Measurements from ENCODE around the gene SDK1.

SDK1 gene

GRCh38 chr7:3964980-3965606, 664.0 kb downstream of the SDK1 start:
- ATAC-seq: no peak

GRCh38 chr7:3965794-3966395, 664.8 kb downstream of the SDK1 start:
- ATAC-seq: no peak

DNA sequence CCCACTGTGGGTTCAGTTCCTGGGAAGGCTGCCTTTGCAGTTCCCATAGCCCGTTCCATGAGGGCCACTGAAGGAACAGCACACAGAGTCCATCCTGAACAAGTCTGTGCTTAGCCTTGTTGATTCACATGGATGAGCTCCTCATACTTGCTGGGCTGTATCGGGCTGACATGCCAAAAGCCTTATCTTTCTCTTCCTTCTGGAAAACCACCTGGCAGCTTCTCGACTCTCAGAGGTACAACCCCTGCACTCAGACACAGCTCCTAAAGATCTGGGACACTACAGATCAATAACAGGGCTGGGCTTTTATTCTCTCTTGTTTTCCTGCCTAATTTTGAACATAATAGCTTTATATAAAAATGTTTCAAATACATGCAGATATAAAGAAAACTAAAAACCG, 667.2 kb downstream of the SDK1 start:
- ATAC-seq: no peak

DNA sequence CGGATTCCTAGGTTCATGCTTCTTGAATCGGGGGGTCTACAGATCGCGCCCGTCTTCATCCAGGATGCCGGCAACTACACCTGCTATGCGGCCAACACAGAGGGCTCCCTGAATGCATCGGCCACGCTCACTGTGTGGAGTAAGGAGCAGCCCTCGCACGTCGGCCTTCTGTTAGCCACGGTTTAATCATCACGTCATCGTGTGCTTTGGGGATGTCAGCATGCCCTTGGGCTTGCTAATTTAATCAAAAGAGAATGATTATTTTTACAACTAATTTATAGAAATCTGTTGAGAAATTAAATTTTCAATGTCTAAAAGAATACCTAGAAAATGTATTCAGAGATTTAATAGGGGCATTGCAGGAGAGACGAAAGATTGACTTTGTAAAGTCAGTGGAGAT, 668.2 kb downstream of the SDK1 start:
- ATAC-seq: no peak

DNA sequence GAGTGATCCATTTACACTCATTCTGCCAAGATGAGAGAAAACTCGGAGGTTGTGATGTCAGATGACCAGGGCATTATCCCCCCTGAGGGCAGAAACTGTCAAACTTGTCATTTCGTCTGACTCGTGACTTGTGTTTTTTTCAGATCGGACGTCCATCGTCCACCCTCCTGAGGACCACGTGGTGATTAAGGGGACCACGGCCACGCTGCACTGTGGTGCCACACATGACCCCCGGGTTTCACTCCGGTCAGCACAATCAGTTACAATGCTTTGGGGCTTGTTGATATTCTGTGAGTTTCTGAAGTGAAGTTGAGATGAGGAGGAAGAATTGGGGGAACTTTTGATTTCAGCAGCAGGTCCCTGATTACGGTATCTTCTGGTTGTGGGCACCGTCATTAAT, 670.3 kb downstream of the SDK1 start:
- no peak for ATAC-seq

- no peak for ATAC-seq
Observed at GRCh38 chr7:3973264-3973663, 672.2 kb downstream of the SDK1 start.

GRCh38 chr7:3974329-3974728, 673.3 kb downstream of the SDK1 start:
- ATAC-seq: no peak

- ATAC-seq: no peak
Observed at GRCh38 chr7:3975371-3975770, 674.3 kb downstream of the SDK1 start.

GRCh38 chr7:3977391-3977790, 676.3 kb downstream of the SDK1 start:
- no peak for ATAC-seq

GRCh38 chr7:3978839-3979238, 677.8 kb downstream of the SDK1 start:
- no peak for ATAC-seq

- ATAC-seq: no peak
Observed at GRCh38 chr7:3979611-3980299, 678.7 kb downstream of the SDK1 start.

GRCh38 chr7:3980300-3980643, 679.2 kb downstream of the SDK1 start:
- no peak for ATAC-seq

DNA sequence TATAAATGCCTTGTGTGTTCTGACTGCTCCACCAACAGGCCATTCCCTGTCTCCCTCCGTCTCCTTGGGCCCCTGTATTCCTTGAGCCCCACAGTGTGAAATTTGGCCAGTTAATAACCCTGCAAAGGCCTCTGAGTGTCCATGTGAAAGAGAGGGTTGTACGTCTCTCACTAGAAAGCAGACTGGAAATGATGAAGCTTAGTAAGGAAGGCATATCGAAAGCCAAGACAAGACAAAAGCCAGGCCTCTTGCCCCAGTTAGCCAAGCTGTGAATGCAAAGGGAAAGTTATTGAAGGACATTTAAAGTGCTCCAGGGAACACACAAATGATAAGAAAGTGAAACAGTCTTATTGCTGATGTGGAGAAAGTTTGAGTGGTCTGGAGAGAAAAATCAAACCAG, 680.2 kb downstream of the SDK1 start:
- ATAC-seq: no peak

GRCh38 chr7:3984456-3984855, 683.4 kb downstream of the SDK1 start:
- no peak for ATAC-seq

GRCh38 chr7:3986927-3987326, 685.9 kb downstream of the SDK1 start:
- ATAC-seq: no peak

GRCh38 chr7:3987426-3987927, 686.4 kb downstream of the SDK1 start:
- ATAC-seq: no peak

GRCh38 chr7:3989723-3990122, 688.7 kb downstream of the SDK1 start:
- ATAC-seq: no peak

DNA sequence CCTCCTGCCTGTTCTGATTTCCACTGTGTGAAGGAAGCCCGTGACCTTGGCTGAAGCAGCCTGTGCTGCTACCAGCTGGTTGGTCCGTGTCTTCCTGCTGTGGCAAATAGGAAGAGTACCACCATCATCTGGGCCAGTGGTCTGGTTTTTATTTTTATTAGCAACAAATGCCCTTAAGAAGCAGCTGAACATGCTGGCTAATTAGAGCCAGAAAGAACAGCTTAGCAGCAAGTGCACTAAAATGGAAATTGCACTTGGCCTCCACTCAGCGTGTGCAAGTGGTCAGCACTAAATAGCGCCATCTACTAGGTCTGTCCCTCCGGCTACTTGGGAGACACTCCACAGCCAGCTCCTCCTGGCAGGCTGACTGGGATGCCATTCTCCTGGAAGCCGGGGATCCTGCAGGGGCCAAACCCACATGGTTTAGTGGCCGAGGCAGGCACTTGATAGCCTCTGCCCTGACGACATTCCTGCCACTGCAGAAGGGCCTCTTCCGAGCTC, 690.7 kb downstream of the SDK1 start:
- ATAC-seq: no peak

- ATAC-seq: no peak
Observed at GRCh38 chr7:3992841-3993240, 691.8 kb downstream of the SDK1 start.

GRCh38 chr7:3994764-3995163, 693.7 kb downstream of the SDK1 start:
- ATAC-seq: no peak

GRCh38 chr7:3995187-3995586, 694.1 kb downstream of the SDK1 start:
- ATAC-seq: no peak

DNA sequence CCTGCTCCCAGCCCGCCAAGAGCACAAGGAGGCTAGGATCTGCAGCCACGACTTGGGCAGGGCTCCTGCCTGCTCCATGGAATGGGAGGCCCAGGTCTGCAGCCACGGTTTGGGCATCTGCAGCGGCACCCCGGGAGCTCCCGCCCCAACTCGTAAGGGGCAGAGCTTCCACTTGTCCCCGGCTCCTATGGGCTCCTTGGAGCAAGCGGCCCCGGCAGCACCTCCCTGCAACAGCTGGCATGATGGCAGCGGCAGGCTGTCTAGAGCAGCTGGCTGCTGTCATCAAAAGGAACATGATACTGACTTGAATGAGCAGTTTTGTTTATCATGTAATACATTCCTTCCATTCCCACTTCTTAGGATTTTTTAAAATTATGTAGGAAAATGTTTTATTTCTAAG, 697.0 kb downstream of the SDK1 start:
- no peak for ATAC-seq

- ATAC-seq: no peak
Observed at GRCh38 chr7:4000139-4000538, 699.1 kb downstream of the SDK1 start.

- no peak for ATAC-seq
Observed at GRCh38 chr7:4000934-4001333, 699.9 kb downstream of the SDK1 start.
